Sigmoid colon (tissue), 4 donors: ENCODE data around the gene ARL16.

Experiments
- POLR2AphosphoS5 ChIP-seq, 4 donors: sonication (generic); formaldehyde crosslinking; IDR thresholded peaks; one replicate each; pipeline ENCODE4 v1.6.1; 2017; ENCODE audit warnings: antibody characterized with exemption in 4 of 4
- TF ChIP-seq, protein P1 (sequence below), 4 experiments: fragments of 450-650 bp in 3 of 4; fragments of 200-600 bp in 1 of 4; IDR thresholded peaks; one replicate each; pipeline ENCODE4 v1.5.1; 2016 to 2019; ENCODE audit warnings: antibody characterized with exemption in 4 of 4, mild to moderate bottlenecking in 3 of 4, moderate library complexity in 2 of 4

DNA sequence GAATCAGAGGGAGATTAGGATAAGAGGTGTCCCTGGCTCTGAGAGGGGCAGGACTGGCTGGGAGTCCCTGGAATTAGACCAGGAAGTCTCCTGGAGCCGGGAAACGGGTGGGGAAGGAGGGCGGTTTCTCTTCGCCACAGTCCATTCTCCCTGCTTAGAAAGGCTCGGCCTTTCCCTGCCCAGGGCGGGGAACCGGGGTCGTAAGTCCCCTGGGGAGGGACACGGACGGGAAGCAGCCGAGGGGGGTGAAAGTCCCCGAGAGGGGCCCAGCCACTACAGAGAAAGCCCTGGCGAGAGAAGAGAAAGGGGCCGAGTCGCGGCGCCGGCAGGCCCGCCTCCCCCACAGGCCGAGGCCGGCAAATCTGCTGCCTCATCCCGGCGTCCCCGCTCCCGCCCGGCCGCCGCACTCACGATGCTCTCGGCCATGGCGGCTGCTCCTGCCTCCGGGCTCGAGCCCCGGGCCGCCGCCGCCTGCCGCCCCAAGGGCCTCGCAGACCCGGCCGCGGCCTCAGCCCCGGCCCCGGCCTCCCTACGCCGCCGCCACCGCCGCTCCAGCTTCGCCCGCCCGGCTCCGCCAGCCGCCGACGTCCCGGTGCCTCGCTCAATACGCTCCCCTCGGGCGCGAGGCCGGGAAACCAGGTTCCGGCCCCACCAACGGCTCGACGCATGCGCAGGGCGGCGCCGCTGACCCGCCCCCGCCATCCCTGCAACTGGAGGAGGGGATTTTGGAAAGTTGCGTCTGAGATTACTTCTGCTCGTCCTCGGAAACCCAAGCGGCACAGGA is 46.9 kb downstream of the ARL16 start, which contains the start of the genes NPLOC4 and TSPAN10:
- TF ChIP-seq, protein P1, sequence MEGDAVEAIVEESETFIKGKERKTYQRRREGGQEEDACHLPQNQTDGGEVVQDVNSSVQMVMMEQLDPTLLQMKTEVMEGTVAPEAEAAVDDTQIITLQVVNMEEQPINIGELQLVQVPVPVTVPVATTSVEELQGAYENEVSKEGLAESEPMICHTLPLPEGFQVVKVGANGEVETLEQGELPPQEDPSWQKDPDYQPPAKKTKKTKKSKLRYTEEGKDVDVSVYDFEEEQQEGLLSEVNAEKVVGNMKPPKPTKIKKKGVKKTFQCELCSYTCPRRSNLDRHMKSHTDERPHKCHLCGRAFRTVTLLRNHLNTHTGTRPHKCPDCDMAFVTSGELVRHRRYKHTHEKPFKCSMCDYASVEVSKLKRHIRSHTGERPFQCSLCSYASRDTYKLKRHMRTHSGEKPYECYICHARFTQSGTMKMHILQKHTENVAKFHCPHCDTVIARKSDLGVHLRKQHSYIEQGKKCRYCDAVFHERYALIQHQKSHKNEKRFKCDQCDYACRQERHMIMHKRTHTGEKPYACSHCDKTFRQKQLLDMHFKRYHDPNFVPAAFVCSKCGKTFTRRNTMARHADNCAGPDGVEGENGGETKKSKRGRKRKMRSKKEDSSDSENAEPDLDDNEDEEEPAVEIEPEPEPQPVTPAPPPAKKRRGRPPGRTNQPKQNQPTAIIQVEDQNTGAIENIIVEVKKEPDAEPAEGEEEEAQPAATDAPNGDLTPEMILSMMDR (IDR thresholded peaks at IDR 0.05), result no peak
- peak; percentile 84 to 95 (median 90) for TF ChIP-seq POLR2AphosphoS5 (IDR thresholded peaks at IDR 0.05)
